K562 (cell line): ENCODE data around the gene ZSWIM4. TPM values are rescaled to one million over a fixed set of nuclear protein-coding genes. Genes with fewer than 3 reads are reported as not detected.

Experiments
- ASH1L ChIP-seq: fragments of 450-650 bp; IDR thresholded peaks from 2 replicates; pipeline ENCODE4 v1.6.1; 2018; ENCODE audit warnings: borderline replicate concordance, mild to moderate bottlenecking, low read depth; ENCODE audit not compliant: partially characterized antibody
- ETV5 ChIP-seq: sonication (generic); formaldehyde crosslinking; IDR thresholded peaks from 2 replicates; pipeline ENCODE4 v1.4.0; 2020; ENCODE audit warnings: low read depth, mild to moderate bottlenecking, missing genetic modification reagents
- GABPA ChIP-seq: fragments of 200-800 bp; sonication (Bioruptor generic); conservative IDR thresholded peaks from 2 replicates; pipeline ENCODE4 v1.6.1; 2016; ENCODE audit warnings: low read depth, missing genetic modification characterization, missing compliant biosample characterization
- JUN ChIP-seq, 2 experiments: sonication (generic) in 1 of 2; formaldehyde crosslinking in 1 of 2; IDR thresholded peaks; 2 replicates each; pipeline versions ENCODE4 v1.6.1 to v1.8.0; 2012 to 2022; ENCODE audit warnings: borderline replicate concordance in 2 of 2, mild to moderate bottlenecking in 2 of 2, improper control_type of control experiment in 1 of 2, low read depth in 1 of 2, low read length in 1 of 2, missing genetic modification reagents in 1 of 2
- KDM4B ChIP-seq, 2 experiments: fragments of 450-650 bp in 1 of 2; sonication (generic) in 1 of 2; IDR thresholded peaks; 2 replicates each; pipeline ENCODE4 v1.6.1; 2016 to 2017; ENCODE audit warnings: borderline replicate concordance in 2 of 2, antibody characterized with exemption in 1 of 2, low read depth in 1 of 2, mild to moderate bottlenecking in 1 of 2
- MTA3 ChIP-seq: fragments of 450-650 bp; formaldehyde crosslinking; IDR thresholded peaks from 2 replicates; pipeline ENCODE4 v1.6.1; 2017; ENCODE audit warnings: mild to moderate bottlenecking, borderline replicate concordance
- NKRF ChIP-seq: fragments of 450-650 bp; IDR thresholded peaks from 2 replicates; pipeline ENCODE4 v1.6.1; 2016; ENCODE audit warnings: borderline replicate concordance
- POLR2H ChIP-seq: IDR thresholded peaks from 2 replicates; pipeline ENCODE4 v1.6.1; 2016; ENCODE audit warnings: missing genetic modification characterization, low read depth, mild to moderate bottlenecking, control low read depth, missing compliant biosample characterization, moderate library complexity
- PRMT5 ChIP-seq: sonication (generic); formaldehyde crosslinking; IDR thresholded peaks from 2 replicates; pipeline ENCODE4 v1.5.0; 2020; ENCODE audit warnings: missing genetic modification reagents
- SNIP1 ChIP-seq: fragments of 450-650 bp; IDR thresholded peaks from 2 replicates; pipeline ENCODE4 v1.7.1; 2017; ENCODE audit warnings: low read depth, mild to moderate bottlenecking
- TOE1 ChIP-seq, 2 experiments: fragments of 450-650 bp in 1 of 2; sonication (generic) in 1 of 2; formaldehyde crosslinking in 1 of 2; IDR thresholded peaks; 2 replicates each; pipeline versions ENCODE4 v1.7.1 to v1.8.0; 2016 to 2022; ENCODE audit warnings: borderline replicate concordance in 2 of 2, mild to moderate bottlenecking in 2 of 2, antibody characterized with exemption in 1 of 2, inconsistent platforms in 1 of 2, low read depth in 1 of 2, missing genetic modification reagents in 1 of 2, moderate library complexity in 1 of 2
- ZBTB2 ChIP-seq: fragments of 450-650 bp; IDR thresholded peaks from 2 replicates; pipeline ENCODE4 v1.6.1; 2016; ENCODE audit warnings: antibody characterized with exemption
- ZKSCAN8 ChIP-seq: fragments of 200-800 bp; sonication (Bioruptor generic); IDR thresholded peaks from 2 replicates; pipeline ENCODE4 v1.6.1; 2016; ENCODE audit warnings: missing genetic modification characterization, missing compliant biosample characterization
- ZNF316 ChIP-seq: fragments of 450-650 bp; IDR thresholded peaks from 2 replicates; pipeline ENCODE4 v1.6.1; 2016
- polyA plus RNA-seq, 8 experiments: library from polyadenylated mRNA; depleted of rRNA in 4 of 8; stranded (reverse) in 5 of 8; unstranded in 3 of 8; fragments of >200 nt; fragmentation: Nextera tagmentation in 2 of 8; fragmentation: Illumina TruSeq in 1 of 8; extraction: Ambion mirVana in 2 of 8; extraction: Trizol in 1 of 8; gene quantifications; 2 replicates each; pipeline versions ENCODE4 v1.2.1 to v1.2.3, GENCODE V29; 2011 to 2014; ENCODE audit warnings: inconsistent platforms in 1 of 8, missing spikeins in 1 of 8
- total RNA-seq, 7 experiments: library from RNA; depleted of rRNA in 6 of 7; stranded (reverse); fragments of >200 nt in 6 of 7; fragmentation: Illumina TruSeq in 2 of 7; extraction: Trizol in 2 of 7; gene quantifications; 2 replicates each; pipeline versions ENCODE4 v1.2.1 to v1.2.3, GENCODE V29; 2011 to 2021; ENCODE audit warnings: low replicate concordance in 1 of 7
- TF ChIP-seq, protein P1 (sequence below), 2 experiments: fragments of 450-650 bp in 1 of 2; IDR thresholded peaks; 2 replicates each; pipeline ENCODE4 v1.6.1; 2011 to 2017; ENCODE audit warnings: low read depth in 2 of 2, antibody characterized with exemption in 1 of 2, borderline replicate concordance in 1 of 2, low read length in 1 of 2, mild to moderate bottlenecking in 1 of 2, mixed read lengths in 1 of 2; ENCODE audit not compliant: control insufficient read depth in 1 of 2

Gene ZSWIM4
- total and polyA plus RNA-seq, 9 of the 15 experiments (the other 6 are each of a cell fraction or from before 2014, with no cell fraction given), result 0.25 to 3.7 (median 0.79) TPM; not detected in 2

GRCh38 chr19:13774217-13775191 lies 20.7 kb upstream of the ZSWIM4 start, which contains the start of gene C19orf53 (continued):
- TF ChIP-seq, protein P1, sequence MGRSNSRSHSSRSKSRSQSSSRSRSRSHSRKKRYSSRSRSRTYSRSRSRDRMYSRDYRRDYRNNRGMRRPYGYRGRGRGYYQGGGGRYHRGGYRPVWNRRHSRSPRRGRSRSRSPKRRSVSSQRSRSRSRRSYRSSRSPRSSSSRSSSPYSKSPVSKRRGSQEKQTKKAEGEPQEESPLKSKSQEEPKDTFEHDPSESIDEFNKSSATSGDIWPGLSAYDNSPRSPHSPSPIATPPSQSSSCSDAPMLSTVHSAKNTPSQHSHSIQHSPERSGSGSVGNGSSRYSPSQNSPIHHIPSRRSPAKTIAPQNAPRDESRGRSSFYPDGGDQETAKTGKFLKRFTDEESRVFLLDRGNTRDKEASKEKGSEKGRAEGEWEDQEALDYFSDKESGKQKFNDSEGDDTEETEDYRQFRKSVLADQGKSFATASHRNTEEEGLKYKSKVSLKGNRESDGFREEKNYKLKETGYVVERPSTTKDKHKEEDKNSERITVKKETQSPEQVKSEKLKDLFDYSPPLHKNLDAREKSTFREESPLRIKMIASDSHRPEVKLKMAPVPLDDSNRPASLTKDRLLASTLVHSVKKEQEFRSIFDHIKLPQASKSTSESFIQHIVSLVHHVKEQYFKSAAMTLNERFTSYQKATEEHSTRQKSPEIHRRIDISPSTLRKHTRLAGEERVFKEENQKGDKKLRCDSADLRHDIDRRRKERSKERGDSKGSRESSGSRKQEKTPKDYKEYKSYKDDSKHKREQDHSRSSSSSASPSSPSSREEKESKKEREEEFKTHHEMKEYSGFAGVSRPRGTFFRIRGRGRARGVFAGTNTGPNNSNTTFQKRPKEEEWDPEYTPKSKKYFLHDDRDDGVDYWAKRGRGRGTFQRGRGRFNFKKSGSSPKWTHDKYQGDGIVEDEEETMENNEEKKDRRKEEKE (IDR thresholded peaks at IDR 0.05; ENCODE audit: borderline replicate concordance in 1 of 2, control insufficient read depth in 1 of 2, low read depth in 2 of 2, low read length in 1 of 2), result peak in 1 of 2 experiments; percentile 68; a peak in 1 of 4 replicates
- TF ChIP-seq NKRF, result peak; percentile 92
- peak; percentile 77 for TF ChIP-seq ETV5 (CRISPR knock-in tag)
- TF ChIP-seq KDM4B (IDR thresholded peaks at IDR 0.05; ENCODE audit: borderline replicate concordance in 2 of 2, low read depth in 1 of 2), result peak in 1 of 2 experiments; percentile 100; a peak in 2 of 4 replicates
- TF ChIP-seq PRMT5 (CRISPR knock-in tag), result no peak
- TF ChIP-seq SNIP1, result no peak
- TF ChIP-seq ZKSCAN8 (CRISPR knock-in tag), result no peak
- TF ChIP-seq ZNF316, result peak; percentile 16; the same call in 1 of the 2 replicates
- TF ChIP-seq TOE1 (IDR thresholded peaks at IDR 0.05; ENCODE audit: borderline replicate concordance), result peak; percentile 96
- no peak for TF ChIP-seq TOE1 (CRISPR knock-in tag; IDR thresholded peaks at IDR 0.05; ENCODE audit: borderline replicate concordance, low read depth)
- peak; percentile 80 for TF ChIP-seq POLR2H (tag)
- peak; percentile 61; the same call in 1 of the 2 replicates for TF ChIP-seq MTA3
- 0 out of 2 replicates have a peak, but pooled peaks have one; percentile 73 for TF ChIP-seq ZBTB2
- peak; percentile 81 for TF ChIP-seq ASH1L
- peak; percentile 77; the same call in 1 of the 2 replicates for TF ChIP-seq JUN (IDR thresholded peaks at IDR 0.05; ENCODE audit: borderline replicate concordance, low read depth, low read length)
- no peak for TF ChIP-seq JUN (CRISPR knock-in tag; IDR thresholded peaks at IDR 0.05; ENCODE audit: borderline replicate concordance)
- peak; percentile 98 for TF ChIP-seq GABPA
